Fibroblast of skin of abdomen (primary cell): ENCODE measurements around the gene PRTN3. TPM values are rescaled to one million over a fixed set of nuclear protein-coding genes. Genes with fewer than 3 reads are reported as not detected.

Experiments
- DNase-seq: peaks from one replicate; pipeline ENCODE4 v3.0.0-alpha.2; 2013
- polyA plus RNA-seq, 2 experiments: library from polyadenylated mRNA; unstranded; fragments of 120-200 nt; gene quantifications; one replicate each; pipeline ENCODE4 v1.2.1, GENCODE V29; 2013; ENCODE audit not compliant: insufficient read length in 2 of 2

PRTN3 gene, protein sequence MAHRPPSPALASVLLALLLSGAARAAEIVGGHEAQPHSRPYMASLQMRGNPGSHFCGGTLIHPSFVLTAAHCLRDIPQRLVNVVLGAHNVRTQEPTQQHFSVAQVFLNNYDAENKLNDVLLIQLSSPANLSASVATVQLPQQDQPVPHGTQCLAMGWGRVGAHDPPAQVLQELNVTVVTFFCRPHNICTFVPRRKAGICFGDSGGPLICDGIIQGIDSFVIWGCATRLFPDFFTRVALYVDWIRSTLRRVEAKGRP
- not detected for polyA plus RNA-seq (2013, experiment 1 of 2; ENCODE audit: insufficient read length)
- not detected for polyA plus RNA-seq (2013, experiment 2 of 2; ENCODE audit: insufficient read length)

DNA sequence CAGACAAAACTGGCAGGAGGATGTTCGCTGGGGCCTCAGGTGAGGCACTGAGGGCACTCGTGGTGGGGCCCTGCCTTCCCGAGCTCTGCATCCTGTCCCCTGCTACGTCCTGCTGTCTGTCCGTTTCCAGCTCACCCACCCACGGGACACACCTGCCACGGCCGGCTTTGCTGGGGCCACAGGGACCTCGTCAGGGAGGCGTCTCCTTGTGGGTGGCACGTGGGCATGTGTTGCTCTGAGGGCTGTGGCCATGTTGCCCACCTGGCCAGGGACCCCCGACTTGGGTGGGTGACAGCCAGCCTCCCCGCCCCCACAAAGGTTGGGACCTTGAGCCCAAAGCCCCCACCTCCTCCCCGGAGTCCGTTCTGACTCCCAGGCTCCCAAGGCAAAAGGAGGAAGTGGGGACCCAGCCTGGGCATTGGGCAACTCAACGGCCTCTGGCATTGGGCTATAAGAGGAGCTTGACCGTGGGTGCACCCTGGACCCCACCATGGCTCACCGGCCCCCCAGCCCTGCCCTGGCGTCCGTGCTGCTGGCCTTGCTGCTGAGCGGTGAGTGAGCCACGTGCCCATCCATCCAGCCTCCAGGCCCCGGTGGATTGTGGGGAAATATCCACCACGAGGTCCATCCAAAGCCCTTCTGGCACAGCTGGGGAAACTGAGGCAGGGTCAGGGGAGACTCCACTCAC, at the start of gene PRTN3:
PRTN3 (plus strand) TSS at position 481 of the 688 bp plus-strand sequence; CDS start at position 491, 10 bp downstream.
- no peak for DNase-seq

DNA sequence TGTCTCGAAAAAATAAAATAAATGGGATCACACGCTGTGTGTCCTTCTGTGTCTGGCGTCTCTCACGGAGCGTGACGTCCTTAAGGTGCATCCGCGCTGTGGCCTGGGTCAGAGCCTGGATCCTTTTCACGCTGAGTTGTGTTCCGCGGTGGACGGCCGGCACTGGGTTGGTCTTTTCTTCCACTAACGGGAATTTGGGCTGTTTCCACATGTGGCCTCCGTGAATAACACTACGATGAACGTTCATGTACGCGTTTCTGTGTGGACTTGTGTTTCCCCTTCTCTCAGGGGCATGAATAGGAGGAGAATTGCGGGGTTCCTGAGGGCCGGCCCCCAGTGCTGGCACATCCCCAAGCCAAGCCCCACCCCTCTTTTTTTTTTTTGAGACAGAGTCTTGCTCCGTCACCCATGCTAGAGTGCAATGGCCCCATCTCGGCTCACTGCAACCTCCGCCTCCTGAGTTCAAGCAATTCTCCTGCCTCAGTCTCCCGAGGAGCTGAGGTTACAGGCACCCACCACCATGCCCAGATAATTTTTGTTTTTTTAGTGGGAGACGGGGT, 49.7 kb upstream of the PRTN3 start:
- DNase-seq, result no peak

DNA sequence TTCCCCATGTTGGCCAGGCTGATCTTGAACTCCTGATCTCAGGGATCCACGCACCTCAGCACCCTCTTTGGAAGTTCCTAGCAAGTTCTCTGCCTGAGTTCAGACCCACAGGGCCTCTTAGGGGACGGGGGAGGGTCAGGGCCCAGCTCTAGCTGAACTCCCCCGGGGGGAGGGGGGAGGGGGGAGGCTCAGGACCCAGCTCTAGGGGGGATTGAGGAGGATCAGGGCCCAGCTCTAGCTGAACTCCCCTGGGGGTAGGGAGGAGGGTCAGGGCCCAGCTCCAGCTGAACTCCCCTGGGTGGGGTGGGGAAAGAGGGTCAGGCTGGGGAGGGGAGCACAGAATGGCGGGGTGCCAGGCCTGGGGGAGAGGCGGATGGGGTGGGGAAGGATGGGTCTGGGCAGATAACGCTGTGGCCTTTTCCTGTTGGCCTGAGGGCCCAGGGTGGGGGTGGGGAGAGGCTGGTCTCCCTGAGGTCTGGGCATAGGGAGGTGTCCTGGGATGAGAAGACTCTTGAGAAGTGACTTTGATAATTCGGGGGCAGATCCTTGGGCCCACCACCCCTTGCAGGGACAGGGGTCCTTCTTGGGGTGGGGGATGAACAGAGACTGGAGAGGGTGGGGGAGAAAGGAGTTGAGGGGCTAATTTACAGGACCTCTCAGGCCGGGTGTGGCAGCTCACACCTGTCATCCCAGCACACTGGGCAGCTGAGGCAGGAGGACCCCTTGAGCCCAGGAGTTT, 49.1 kb upstream of the PRTN3 start:
- no peak for DNase-seq

DNA sequence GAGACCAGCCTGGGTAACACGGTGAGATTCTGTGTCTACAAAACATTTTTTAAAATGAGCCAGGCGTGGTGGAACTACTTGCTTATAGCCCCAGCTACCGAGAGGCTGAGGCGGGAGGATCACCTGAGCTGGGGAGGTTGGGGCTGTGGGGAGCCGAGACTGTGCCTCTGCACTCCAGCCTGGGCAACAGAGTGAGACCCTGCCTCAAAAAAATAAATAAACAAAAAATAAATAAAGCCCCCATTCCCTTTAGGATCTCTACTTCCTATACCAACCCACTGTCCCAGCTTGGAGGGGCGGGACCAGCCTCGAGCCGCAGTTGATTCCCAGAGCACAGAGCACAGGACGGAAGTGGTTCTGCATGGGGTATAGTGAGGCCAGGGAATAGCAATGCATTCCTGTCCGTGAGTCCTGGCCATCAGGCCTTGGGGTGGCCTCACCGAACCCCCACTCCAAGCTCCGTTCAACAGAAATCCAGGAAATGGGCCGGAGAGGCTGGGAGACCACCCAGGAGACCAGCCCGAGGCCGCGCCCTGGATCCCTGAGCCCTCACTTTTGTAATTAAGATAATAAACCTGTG, 48.4 kb upstream of the PRTN3 start:
- DNase-seq, result no peak

DNA sequence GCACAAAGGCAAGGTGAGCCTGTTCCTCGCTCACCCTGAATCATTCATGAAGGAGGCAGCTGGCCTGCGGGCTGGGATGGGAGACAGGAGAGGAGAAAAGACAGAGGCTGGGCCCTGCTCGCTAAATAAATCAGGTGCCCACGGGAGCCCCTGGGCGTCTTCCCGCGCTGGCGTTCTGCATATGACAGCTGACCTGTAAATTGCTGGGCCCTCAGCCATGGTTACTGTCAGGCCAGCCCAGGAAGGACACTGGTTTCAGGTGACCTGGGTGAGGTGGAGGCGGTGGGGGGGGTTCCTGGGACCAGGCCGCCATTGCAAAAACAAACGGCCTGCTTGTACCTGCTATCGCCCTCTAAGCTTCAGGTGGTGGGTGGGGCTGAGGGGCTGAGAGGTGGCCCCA, 47.0 kb upstream of the PRTN3 start:
- no peak for DNase-seq

DNA sequence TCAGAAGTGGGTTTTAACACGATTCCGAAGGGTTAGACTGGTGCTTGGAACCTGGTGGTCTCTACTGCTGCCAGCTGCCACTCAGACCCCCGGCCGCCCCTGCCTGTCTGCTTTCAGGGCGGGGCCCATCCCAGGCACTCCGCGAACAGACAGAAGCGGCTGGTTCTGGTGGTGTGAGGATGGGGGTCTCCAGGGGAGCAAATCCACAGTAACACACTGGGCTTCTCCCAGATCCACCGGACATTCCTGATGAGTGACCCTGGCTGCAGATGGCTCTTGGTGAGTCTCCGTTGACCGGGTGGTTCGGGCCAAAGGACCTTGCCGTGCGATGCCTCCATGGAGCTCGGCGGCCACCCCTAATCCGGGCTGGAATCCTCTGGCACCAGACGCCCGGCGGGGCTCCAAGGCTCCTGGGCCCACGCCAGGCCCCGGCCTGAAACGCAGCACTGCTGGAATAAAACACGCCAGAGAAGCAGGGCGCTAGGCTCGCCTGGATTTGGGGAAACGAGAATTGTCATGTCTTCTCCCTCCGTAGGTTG, 45.7 kb upstream of the PRTN3 start:
- DNase-seq, result no peak

DNA sequence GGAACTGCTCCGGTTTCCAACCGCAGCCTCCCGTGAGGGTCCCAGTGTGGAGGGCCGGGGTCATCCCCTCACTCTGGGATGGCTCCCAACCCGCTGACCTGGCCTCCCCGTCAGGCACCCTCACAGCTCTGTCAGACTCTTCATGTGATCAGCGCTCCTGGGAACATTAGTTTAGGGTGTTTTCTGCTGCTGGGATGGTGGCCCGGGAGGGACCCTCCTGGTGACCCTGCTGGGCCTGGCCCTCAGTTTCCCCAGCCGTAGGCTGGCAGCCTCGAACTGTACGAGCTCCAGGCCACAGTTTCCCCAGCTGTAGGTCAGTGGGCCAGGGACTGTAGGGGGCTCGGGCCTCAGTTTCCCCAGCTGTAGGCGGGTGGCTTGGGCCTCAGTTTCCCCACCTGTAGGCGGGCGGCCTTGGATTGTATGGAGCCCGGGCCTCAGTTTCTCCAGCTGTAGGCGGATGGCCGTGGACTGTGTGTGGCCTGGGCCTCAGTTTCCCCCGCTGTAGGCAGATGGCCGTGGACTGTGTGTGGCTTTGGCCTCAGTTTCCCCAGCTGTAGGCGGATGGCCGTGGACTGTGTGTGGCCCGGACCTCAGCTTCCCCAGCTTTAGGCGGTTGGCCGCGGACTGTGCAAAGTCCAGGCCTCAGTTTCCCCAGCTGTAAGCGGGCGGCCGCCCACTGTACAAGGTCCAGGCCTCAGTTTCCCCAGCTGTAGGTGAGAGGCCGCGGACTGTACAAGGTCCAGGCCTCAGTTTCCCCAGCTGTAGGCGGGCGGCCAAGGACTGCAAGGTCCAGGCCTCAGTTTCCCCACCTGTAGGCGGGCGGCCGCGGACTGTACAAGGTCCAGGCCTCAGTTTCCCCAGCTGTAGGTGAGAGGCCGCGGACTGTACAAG, 44.9 kb upstream of the PRTN3 start:
- DNase-seq, result no peak

DNA sequence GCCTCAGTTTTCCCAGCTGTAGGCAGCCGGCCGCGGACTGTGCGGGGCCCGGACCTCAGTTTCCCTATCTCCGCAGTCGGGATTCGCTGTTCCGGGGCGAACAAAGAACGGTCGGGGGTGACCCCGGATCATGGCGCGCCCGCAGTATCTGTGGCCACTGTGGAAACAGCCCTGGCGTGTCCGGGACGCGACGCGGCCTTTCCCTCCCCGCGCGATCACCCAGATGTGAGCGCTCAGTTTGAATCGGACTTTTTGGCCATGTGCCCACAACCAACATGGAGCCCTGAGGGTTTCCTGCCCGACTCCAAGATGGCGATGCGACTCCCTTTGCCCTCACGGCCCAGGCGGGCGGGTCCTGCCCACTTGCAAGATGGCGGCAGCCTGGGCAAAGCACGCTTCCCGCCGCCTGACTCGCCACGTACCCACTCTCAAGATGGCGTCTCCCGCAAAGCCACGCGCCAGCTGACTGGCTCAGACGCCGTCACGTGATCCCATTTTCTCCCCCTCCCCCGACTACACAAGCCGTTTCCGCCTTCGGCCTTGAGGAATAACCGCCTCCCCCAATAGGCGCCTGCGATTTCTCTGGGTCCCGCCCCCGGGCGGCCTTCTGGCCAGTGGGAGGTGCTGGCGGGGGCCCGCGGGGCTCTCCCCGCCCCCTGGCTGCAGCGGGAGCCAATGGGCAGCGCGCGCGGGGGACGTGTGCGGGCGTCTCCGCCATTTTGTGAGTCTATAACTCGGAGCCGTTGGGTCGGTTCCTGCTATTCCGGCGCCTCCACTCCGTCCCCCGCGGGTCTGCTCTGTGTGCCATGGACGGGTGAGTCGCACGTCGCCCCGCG, 43.9 kb upstream of the PRTN3 start, which contains the start of gene PTBP1:
PTBP1 (plus strand) TSS at position 761 of the 836 bp plus-strand sequence; CDS start at position 807, 46 bp downstream.
- DNase-seq, result peak; percentile 100

DNA sequence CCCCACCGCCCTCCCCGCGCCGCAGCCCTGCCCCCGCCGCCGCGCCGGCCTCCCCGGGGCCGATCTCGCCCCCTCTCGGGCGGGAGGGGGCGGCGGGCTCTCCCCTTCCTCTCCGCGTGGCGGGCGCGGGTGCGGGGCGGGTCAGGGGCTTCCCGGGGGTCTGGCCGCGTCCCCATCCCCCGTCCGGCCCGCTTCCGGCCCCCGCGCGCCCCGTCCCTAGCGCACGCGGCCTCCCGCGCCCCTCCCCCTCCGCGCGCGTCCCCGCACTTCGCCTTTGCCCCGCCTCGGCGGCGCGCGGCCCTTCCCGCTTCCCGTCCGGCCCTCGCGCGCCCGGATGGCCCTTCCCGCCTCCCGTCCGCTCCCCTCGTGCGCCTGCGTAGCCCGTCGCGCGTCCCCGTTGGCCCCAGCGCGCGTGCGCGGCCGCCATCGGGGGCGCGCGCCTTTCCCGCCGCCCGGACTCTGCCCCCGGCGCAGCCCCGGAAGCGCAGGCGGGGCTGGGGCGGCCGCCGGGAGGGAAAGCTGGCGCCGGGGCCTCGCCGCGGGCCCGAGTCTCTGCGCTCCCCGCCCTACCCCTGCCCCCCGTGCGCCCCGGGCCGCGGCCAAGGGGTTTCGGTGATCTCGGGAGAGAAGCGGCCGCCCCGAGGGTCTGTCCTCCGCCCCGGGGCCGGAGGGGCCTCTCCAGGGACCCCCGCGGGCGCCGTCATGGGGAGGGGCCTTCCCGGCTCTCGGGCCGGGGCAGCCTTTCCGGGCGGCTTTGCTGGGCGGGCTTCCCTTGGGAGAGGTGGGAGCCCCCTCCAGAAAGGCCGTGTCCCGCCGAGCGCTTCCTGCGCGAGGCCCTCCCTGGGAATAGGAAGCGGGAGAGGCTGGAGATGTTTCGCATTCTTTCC, 43.0 kb upstream of the PRTN3 start:
- peak; percentile 93 for DNase-seq

DNA sequence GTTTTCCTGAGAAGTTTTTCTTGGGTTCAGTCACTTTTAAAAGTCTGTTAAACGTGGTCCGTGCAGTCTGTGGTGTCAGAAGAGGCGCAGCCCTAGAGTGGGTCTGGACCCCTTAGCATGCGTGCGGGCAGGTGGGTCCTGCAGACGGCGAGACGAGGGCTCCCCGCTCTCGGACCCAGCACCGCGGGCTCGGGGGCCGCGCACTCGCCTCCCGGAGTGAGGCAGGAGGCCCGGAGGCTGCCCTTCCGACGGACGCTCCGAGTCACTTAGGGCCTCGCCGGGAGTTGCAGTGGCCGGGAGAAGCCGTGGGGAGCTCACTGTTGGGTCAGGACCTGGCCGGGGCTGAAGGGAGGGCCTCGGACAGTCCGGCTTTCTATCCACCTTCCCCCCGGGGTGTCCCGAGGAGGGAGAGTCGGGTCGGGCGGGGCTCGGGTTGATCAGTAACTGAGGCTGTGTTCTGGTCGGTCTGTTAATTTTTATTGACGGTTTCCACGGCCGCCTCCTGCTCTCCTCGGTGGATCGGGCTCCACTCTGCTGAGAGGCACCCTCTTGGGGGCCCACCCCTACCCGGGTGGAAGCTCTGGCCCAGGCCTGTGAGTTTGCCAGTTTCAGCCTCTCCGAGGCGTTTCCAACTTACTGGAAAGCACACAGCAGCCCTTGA, 42.3 kb upstream of the PRTN3 start:
- DNase-seq, result no peak

DNA sequence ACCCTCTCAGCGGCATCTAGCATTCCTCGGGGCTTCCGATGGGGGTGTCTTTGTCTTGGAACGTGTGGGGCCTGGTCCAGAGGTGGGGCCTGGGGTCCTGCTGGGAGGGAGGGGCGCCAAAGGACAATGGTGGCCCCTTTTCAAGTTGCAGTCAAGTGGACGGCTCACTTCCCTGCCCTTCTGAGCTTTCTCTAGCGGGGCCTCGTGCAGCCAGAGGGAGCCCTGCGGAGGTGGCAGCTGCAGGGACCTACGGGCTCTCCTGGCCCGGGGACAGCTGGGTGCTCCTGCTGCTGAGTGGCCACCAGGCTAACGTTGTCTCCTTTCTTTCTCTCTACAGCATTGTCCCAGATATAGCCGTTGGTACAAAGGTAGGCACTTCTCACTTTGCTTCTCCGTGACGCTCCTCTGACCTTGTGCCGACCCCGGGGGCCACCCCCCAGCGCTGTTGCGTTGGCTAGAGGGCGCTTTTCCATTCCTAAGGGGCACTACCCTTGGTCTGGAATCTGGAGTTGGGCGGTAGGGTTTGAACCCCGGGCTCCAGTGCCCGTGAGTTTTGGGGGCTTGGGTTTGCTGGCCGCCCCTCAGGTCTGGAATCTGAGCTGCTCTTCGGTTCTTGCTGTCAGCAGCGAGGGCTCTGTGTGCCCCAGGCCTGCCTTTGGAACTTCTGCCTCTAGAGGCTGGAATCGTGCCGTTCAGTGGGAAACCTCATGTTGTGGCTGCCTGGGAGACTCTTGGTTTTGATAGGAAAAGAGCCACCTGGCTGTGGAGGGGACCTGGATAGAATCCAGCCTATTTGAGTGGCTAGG, 41.5 kb upstream of the PRTN3 start:
- DNase-seq, result peak; percentile 50

DNA sequence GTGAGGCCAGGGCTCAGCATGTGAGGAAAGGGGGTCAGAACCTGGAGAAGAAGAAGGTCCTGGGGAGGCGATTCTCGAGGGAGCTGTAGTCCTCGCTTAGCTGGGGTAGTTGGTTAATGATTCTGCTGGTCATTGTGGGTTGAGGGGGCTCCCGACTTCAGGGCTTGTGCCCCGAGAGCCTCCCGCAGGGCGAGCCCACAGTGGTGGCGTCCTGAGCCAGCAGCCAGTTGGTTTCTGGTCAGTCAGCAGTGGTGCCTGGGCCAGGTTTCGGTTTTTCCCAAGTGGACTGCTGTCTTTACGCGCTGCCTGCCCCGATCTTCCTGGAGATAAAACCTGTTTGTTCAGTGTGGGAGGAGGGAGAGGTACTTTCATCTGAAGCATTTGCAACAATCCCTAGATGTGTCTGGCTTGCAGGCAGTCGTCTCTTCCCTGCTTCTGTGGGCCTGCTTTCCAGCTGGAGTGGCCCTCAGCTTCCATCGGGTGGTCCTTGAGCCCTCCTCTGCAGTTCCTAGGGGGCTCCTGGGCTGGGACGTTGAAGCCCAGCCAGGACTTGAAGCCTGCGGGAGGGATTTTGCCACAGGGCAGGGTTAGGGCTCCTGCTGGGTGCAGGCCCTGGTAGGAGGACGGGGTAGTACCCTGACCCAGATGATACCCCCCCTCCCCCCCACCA, 40.3 kb upstream of the PRTN3 start:
- no peak for DNase-seq

DNA sequence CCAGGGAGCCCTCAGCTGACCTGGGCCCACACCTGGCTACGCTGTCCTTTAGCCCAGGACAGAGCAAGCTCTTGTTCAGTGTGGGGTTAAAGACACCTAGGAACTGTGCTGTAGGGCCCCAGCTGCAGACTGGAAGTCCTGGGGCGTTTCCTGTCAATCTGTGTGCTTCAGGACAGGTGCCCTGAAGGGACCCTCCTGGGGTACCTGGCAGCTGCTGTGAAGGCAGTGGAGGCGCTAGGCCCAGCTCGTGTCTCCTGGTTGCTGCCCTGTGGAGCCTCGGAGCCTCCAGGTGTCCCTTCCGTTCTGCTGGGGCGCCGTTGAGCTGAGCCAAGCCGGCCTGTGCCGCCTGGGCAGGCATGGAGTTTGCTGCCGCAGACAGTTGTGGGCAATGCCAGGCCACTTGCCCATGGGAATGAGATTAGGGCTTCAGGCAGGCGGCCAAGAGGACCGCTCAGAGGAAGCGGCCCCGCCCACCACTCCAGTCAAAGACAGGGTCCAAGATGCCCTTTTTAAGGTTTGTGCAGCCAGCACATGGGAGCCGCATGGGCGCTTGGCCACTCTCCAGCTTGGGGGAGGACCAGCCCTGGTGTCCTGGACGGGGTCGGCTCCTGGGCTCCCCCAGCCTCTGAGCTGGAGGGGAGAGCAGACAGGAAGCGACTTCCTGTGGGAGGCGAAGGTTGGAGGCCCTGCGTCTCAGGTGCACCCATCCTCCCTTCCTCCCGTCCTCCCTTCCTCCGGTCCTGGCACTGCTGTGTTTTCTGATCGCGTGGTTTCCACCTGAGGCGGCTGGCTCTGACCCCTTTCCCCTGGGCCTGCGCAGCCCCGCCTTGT, 39.6 kb upstream of the PRTN3 start:
- no peak for DNase-seq

DNA sequence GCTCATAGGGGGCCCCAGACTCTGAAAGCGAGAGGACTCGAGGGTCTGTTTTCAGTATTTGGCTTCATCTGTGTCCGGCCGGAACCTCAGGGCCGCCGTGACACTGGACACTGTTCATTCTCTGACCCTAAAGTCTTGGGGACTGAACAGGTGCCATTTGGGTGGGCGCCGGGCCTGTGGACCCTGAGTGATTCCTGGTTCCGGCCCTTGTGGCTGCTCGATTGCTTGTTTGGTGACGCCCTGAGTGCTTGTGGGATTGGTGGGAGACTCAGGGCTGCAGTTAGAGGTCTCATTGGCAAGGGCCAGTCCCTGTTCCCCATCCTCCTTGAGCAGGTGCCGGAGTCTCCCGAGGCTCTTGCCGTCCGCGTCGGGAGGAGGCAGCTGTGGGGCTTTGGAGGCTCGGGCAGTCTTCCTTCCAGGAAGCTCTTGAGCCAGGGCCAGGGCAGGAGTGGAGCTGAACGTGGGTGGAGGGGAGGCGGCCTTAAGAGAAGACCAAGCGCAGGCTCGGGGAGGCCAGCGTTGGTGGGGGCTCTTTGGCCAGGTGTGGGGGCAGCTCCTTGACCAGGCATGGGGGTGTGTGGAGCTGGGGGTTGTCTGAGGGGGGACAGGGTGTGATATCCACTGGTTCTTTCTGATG, 38.8 kb upstream of the PRTN3 start:
- no peak for DNase-seq

DNA sequence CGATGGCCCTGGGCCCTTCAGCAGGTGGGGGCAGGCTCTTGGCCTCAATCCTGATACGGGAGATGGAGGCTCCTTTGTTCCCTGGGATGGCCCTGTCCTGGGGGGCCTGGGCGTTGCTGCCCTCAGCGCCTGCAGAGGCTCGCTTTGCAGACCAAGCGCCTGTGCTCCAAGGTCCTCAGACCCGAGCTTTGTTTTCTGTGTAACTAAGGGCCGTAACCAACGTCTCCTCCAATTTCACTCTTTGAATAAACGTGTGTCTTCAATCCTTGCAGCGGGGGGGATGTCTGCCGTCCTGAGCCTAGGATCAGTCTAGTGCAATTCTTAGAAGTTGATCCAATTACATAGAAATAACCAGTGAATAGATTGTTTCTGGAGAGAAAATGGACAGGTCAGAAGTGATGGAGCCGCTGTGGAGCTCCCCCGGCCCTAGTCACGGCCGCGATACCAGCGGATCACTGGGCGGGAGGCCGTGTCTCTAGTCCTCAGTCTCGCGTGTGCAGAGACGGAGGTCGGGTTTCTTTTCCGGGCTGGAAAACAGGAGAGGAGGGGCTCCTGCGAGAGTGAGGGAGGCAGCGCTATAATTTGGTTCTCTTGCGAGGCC, 38.2 kb upstream of the PRTN3 start:
- DNase-seq, result no peak
